ENCODE data around the gene NAGLU. TPM values are rescaled to one million over a fixed set of nuclear protein-coding genes. Genes with fewer than 3 reads are reported as not detected.
"Not testable (repeated sequence)": the region's sequence is repeated elsewhere in the genome, so short reads cannot be mapped to it uniquely, and the experiment has no call there.

NAGLU gene
- total and polyA plus RNA-seq, 2 of the 13 experiments (the other 11 are each of a cell fraction or from before 2014, with no cell fraction given) = 28.2 to 40.1 TPM

DNA sequence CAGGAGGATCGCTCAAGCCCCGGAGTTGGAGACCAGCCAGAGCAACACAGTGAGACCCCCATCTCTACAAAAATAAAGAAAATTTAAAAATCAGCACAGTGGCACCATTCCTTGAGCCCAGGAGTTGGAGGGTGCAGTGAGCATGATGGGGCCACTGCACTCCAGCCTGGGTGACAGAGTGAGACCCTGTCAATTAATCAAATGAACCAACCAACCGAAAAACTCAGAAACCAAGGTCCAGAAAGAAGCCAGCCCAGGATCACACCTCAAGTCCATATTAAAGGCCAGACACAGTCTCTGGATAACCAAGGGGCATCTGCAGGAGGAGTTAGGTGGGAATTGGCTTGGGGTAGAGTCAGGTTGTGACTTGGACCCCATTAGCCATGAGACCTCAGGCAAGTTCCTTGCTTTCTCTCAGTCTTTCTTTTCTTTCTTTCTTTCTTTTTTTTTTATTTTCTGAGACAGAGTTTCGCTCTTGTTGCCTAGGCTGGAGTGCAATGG, 19.1 kb downstream of the NAGLU start (continued):
- TF ChIP-seq ZNF274 (CRISPR knock-in tag; IDR thresholded peaks at IDR 0.05) (no peak), ZNF607 (CRISPR knock-in tag; IDR thresholded peaks at IDR 0.05; ENCODE audit: borderline replicate concordance) (0 out of 2 replicates have a peak, but pooled peaks have one; percentile 4), ZNF737 (CRISPR knock-in tag; IDR thresholded peaks at IDR 0.05; ENCODE audit: borderline replicate concordance) (0 out of 2 replicates have a peak, but pooled peaks have one; percentile 6), ZNF563 (CRISPR knock-in tag; IDR thresholded peaks at IDR 0.05) (0 out of 2 replicates have a peak, but pooled peaks have one; percentile 6), NRL (CRISPR knock-in tag; IDR thresholded peaks at IDR 0.05; ENCODE audit: borderline replicate concordance) (no peak), ZBTB33 (CRISPR knock-in tag; IDR thresholded peaks at IDR 0.05) (no peak), ZNF709 (CRISPR knock-in tag; IDR thresholded peaks at IDR 0.05) (peak; percentile 2; the same call in 1 of the 2 replicates)
- TF ChIP-seq, protein P1, sequence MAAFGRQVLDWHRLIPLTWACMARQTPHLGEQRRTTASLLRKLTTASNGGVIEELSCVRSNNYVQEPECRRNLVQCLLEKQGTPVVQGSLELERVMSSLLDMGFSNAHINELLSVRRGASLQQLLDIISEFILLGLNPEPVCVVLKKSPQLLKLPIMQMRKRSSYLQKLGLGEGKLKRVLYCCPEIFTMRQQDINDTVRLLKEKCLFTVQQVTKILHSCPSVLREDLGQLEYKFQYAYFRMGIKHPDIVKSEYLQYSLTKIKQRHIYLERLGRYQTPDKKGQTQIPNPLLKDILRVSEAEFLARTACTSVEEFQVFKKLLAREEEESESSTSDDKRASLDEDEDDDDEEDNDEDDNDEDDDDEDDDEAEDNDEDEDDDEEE (CRISPR knock-in tag; IDR thresholded peaks at IDR 0.05) = 0 out of 2 replicates have a peak, but pooled peaks have one; percentile 60

GRCh38 chr17:42555961-42556617, 20.0 kb downstream of the NAGLU start:
- H3K27me3 ChIP-seq (ENCODE audit: control insufficient read depth in 1 of 2, insufficient read depth in 2 of 2, low read length in 2 of 2); H4K20me1 ChIP-seq (ENCODE audit: insufficient read depth, low read length); H3K36me3 ChIP-seq (replicated peaks in 1 of 2; ENCODE audit: control insufficient read depth in 1 of 2, insufficient read depth in 2 of 2, low read length in 2 of 2); H2AFZ ChIP-seq (ENCODE audit: low read length); CTCF ChIA-PET (ENCODE audit: low intra/inter-chr PET ratio, low total read pairs); in situ Hi-C loops (cut with HindIII; ENCODE audit: extremely low pct_ligation_motif_present, low pct_unique_long_range_greater_than_20kb); BruUV-seq (replicated peaks); POLR2A ChIA-PET; H3K9ac ChIP-seq (ENCODE audit: insufficient read depth, low read depth, low read length); intact Hi-C loops (cut with micrococcal nuclease; ENCODE audit: unreplicated experiment); H3K27ac ChIP-seq (ENCODE audit: extremely low read length, insufficient read depth, low read length); H3K9me3 ChIP-seq (ENCODE audit: low read length): not testable (repeated sequence)
- FAIRE-seq (peak; percentile 98), DNase-seq (ENCODE audit: low spot score) (peak; percentile 71), ATAC-seq (peak; percentile 77)
- peaks cover 48% of the 10 kb centered on the region for H3K4me1 ChIP-seq (ENCODE audit: insufficient read depth, low read length)
- 40% methylated on average over 5 of the region's 5 CpGs for WGBS (ENCODE audit: low lambda C conversion rate)
- H3K79me2 ChIP-seq (ENCODE audit: insufficient read depth, low read length) = peaks cover 18% of the 10 kb centered on the region
- H3K4me3 ChIP-seq (replicated peaks in 1 of 3; ENCODE audit: insufficient read depth in 1 of 3, low read depth in 2 of 3, low read length in 3 of 3) = peak overlapping the region in 1 of 3 experiments; percentile 26; a peak in 1 of 6 replicates
- peak overlapping the region; percentile 100 for H3K4me2 ChIP-seq (ENCODE audit: low read depth, low read length)
- TF ChIP-seq, protein P2, sequence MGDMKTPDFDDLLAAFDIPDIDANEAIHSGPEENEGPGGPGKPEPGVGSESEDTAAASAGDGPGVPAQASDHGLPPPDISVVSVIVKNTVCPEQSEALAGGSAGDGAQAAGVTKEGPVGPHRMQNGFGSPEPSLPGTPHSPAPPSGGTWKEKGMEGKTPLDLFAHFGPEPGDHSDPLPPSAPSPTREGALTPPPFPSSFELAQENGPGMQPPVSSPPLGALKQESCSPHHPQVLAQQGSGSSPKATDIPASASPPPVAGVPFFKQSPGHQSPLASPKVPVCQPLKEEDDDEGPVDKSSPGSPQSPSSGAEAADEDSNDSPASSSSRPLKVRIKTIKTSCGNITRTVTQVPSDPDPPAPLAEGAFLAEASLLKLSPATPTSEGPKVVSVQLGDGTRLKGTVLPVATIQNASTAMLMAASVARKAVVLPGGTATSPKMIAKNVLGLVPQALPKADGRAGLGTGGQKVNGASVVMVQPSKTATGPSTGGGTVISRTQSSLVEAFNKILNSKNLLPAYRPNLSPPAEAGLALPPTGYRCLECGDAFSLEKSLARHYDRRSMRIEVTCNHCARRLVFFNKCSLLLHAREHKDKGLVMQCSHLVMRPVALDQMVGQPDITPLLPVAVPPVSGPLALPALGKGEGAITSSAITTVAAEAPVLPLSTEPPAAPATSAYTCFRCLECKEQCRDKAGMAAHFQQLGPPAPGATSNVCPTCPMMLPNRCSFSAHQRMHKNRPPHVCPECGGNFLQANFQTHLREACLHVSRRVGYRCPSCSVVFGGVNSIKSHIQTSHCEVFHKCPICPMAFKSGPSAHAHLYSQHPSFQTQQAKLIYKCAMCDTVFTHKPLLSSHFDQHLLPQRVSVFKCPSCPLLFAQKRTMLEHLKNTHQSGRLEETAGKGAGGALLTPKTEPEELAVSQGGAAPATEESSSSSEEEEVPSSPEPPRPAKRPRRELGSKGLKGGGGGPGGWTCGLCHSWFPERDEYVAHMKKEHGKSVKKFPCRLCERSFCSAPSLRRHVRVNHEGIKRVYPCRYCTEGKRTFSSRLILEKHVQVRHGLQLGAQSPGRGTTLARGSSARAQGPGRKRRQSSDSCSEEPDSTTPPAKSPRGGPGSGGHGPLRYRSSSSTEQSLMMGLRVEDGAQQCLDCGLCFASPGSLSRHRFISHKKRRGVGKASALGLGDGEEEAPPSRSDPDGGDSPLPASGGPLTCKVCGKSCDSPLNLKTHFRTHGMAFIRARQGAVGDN (CRISPR knock-in tag; IDR thresholded peaks at IDR 0.05) = peak; percentile 25
- TF ChIP-seq, protein P3, sequence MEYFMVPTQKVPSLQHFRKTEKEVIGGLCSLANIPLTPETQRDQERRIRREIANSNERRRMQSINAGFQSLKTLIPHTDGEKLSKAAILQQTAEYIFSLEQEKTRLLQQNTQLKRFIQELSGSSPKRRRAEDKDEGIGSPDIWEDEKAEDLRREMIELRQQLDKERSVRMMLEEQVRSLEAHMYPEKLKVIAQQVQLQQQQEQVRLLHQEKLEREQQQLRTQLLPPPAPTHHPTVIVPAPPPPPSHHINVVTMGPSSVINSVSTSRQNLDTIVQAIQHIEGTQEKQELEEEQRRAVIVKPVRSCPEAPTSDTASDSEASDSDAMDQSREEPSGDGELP (IDR thresholded peaks at IDR 0.05; ENCODE audit: borderline replicate concordance, low read depth) = peak; percentile 59; the same call in 1 of the 2 replicates
- 0 out of 2 replicates have a peak, but pooled peaks have one; percentile 20 for TF ChIP-seq POLR2G (IDR thresholded peaks at IDR 0.05; ENCODE audit: low read depth, low read length)
- TF ChIP-seq YEATS4 (CRISPR knock-in tag; IDR thresholded peaks at IDR 0.05; ENCODE audit: borderline replicate concordance) = 0 out of 2 replicates have a peak, but pooled peaks have one; percentile 31
- TF ChIP-seq CBX5 (CRISPR knock-in tag; IDR thresholded peaks at IDR 0.05; ENCODE audit: borderline replicate concordance) = 0 out of 2 replicates have a peak, but pooled peaks have one; percentile 15

Data from HepG2 (cell line).